GM18870 (cell line): ENCODE measurements around the gene CSTF1.

Source experiments
- ATAC-seq: cut with Tn5 transposase; IDR thresholded peaks from one replicate; pipeline ENCODE4 v1.9.1; 2021; ENCODE audit warnings: moderate library complexity; ENCODE audit not compliant: unreplicated experiment

CSTF1 gene

GRCh38 chr20:56449459-56449858, 57.0 kb downstream of the CSTF1 start:
- ATAC-seq, result no peak

- no peak for ATAC-seq
Measured at GRCh38 chr20:56451056-56451765, 58.8 kb downstream of the CSTF1 start.

- ATAC-seq, result peak; percentile 52
Measured at GRCh38 chr20:56453352-56453751, 60.9 kb downstream of the CSTF1 start.

- ATAC-seq, result peak; percentile 96
Measured at GRCh38 chr20:56454754-56455153, 62.3 kb downstream of the CSTF1 start.
